NOMO-1 treated with DMSO at 0.1 percent for 48 hours (cell line): Measurements from ENCODE around the gene GALNS.
A peak's percentile ranks its signal among the peaks of the same experiment; 100 is the strongest.

ENCODE experiments used
- DNase-seq: peaks from one replicate; lab custom pipeline; 2025; ENCODE audit not compliant: unreplicated experiment; lab: John Stamatoyannopoulos, UW

GALNS gene

DNA sequence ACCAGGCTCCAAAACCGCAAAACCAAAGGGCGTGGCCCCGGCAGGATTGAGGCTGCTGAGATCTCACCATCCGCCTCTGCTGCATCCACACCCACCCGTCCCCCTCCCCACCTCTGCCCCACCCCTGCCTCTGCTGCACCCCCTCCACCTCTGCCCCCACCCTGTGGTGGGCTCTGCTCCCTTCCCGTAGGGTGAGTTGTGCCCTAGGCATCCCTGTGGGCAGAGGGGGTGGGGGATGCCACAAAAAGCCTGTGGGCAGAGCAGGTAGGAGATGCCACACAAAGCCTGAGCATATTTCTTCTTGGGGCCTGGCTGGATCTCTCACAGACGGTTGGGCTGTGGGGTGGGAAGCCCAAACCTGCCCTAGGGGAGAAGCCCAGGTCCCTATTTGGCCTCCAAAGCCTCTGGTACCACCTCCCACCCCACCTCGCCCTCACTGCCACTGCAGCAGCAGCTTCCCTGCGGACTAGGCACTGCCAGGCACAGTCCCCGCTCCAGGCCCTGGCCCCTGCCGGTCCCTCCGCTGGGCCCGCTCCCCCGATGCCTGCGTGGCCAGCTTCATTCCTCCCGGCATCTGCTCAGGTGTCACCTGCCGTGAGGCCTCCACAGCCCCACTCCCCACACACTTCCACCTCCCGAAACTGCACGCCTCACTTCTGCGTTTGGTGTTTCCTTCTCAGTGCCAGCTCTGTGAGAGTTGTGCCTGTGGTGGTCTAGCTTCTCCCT is 21.0 kb upstream of the GALNS start:
- no peak for DNase-seq

GRCh38 chr16:88876942-88877526 is 20.3 kb upstream of the GALNS start:
- DNase-seq: no peak

DNA sequence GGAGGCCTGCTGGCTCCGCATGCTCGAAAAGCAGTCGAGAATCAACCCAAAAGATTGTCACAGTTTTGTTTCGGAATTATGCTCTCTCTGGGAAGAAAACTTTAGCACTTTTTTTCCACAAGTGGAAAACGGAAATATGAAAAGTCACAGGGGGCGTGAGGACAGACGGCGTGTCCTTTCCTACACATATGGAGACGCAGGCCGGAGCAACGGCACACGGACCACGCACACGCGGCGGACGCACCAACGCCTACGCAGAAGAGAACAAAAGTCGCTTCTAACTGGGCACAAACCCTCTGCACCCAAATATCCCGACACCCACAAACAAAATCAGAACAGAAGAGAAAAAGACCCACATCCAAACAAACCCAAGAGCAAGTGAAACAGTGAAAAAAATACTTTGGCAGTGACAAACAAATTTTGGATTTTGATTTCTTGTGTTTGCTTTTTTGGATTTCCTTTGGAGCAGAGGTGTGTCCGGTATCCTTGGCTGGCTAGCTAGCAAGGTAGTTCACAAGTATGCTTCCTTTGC is 19.0 kb upstream of the GALNS start:
- DNase-seq: no peak

- DNase-seq: no peak
Observed at GRCh38 chr16:88874938-88875599, 18.3 kb upstream of the GALNS start.

- no peak for DNase-seq
Observed at GRCh38 chr16:88872650-88873331, 16.0 kb upstream of the GALNS start.

DNA sequence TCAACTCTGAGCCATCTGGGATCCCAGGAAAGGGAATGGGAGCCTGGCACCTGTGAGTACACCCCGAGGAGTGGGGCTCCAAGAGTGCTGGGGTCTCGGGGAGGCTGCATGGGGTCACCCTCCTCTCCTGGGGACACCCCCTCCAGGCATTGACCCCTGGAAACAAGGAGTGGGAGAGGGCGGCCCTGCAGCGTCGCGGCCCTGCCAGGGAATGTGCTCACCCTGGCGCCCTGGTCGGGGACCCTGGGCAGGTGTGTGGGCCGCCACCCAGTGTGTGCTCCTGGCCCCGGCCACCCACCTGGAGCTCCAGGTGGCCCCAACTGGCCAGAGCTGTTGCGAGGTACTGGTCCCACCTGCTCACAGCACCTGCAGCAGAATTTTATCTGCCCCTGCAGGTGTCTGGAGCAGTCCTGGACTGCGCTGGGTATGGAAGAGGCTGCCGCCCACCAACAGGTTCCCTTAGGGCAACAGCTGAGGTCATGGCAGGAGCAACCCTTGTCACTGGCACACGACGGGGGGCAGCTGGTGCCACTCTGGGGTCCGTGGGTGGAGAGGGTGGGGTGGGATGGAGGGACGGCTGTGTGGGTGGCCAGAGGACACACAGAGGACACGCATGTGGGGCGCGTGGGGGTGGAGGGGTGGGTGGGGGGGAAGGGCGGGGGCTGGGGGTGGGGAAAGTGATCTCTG is 15.1 kb upstream of the GALNS start:
- no peak for DNase-seq

- no peak for DNase-seq
Observed at GRCh38 chr16:88871349-88871702, 14.6 kb upstream of the GALNS start.

DNA sequence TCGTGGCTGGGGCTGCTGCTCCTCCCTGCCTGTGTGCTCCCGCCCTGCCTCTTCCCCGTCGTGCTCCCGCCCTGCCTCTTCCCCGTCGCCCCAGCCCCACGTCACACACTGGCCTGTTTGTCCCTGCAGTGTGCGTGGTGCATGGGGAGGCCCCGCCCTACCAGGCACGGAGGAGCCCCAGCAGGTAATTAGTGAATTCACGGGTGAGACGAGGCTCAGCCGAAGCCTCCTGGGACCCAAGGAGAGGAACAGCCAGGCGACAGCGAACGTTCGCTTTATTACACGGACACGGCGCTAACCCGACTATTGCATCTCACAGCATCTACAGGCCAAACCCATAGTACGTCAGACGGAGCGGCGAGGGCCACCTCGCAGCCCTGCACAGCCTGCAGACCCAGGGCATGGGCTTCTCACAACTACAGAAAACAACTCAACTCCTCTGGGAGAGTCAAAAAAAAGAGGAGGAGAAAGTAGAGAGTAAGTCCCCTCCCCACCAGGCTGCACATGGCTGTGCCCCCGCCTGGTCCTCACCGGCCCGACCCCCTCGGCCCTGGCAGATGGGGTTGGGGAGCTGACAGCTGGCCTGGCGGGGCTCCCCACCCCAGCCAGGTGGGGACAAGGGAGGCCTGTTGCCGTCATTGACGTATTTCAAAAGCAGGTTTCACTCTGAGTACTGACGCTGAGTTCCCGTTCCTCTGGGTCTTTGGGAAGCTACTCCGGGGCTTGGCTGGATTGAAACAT is 14.0 kb upstream of the GALNS start:
- DNase-seq: peak; percentile 15

- DNase-seq: no peak
Observed at GRCh38 chr16:88869673-88869980, 12.9 kb upstream of the GALNS start.

DNA sequence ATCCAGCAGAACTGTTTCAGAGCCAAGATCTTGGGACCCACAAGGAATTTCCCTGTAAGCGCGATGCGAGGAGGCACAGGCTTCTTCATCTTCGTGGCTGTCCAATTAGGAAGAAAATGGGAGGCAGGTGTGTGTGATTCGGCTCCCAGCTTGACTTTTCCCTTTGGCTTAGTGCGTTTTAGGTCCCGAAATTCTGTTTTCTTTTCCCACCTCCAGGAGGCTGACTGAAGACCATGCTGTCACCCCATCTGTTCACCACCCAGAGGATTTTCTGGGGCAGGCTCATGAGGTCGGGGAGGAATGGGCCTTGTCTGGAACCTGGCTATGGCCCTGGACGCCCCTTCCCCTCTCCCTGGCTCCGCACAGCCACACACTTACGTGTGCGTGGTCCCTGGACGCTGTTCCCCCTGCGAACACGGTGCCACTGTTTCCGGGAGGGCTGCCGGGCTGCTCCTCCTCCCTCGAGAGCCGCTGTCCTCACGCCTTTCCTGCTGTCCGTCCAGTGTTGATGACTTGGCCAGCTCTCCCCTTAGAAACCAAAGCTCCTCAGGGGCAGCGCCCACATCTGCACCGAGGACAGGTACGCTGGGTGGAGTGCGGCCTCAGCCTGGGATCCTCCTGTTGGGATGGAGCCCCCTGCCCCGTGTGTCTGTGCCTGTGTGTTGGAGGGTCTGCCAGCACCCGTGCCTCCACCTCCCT is 12.4 kb upstream of the GALNS start:
- no peak for DNase-seq

DNA sequence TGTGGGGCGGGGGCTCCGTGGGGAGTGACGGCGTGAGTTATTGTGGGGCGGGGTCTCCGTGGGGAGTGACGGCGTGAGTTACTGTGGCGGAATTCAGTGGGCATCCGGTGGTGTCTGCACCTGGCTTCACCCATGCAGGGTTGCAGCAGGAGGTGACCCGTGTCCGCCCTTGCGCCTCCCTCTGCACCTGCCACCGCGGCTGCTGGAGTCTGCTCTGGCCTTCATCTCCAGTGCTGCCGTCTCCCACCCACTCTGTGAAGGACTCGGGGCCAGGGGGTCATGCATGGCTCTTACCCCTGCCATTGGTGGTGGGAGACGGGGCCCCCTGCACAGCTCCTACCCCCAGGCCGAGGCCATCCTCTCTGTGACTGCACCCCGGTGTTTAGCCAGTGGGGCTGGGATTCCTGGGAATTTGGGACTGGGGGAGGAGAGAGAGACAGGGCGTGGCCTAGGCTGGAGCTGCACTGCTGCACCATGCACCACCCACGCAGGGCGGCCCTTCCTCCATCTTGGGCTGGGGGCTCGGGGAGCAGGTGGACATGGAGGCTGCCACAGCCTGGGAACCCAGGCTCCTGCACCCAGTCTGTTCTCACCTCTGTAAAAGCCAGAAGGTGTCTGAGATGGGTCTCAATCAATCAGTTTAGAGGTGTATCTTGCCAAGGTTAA is 11.0 kb upstream of the GALNS start:
- DNase-seq: no peak

DNA sequence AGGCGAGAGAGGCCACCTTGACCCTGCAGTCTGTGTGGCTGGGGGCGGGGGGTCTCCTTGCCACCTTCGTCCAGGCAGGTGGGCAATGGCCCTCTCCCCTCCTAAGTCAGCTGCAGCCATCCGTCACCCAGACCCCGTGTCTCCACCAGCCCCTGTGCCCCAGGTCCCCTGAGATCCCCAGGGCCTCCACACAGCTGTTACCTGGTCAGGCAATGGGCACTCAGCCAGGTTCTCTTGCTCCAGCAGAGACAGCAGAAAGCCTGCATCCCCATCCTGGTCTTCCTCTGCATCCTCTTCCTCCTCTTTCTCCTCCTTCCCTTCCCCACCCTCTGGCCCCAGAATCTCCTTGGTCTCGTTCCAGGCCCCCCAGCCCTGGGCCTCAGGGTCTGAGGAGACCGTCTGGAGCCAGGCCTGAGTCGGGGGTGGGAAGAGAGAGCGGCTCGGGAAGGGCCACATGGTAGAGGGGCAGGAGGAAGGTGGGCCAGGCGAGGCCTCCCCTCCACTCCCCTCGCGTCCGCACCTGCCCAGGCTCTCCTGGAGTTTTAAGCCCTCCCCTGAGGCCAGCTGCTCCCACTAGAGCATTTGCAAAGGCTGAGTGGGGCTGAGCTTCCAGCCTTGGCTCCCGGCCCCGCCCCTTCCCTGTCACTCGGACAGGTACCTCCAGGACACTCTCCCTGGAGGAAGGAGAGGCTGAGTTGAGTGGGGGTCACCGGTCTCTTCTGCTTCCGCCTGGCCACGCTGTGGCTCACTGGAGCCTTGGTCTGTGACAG is 9.6 kb upstream of the GALNS start, which contains the start of gene PABPN1L:
Gene PABPN1L (minus strand): TSS at position 510 of the 770 bp plus-strand sequence. CDS start 54 bp downstream, at position 456.
- no peak for DNase-seq

GRCh38 chr16:88865742-88866141 is 9.0 kb upstream of the GALNS start:
- no peak for DNase-seq

- DNase-seq: no peak
Observed at GRCh38 chr16:88865310-88865709, 8.6 kb upstream of the GALNS start.

- DNase-seq: no peak
Observed at GRCh38 chr16:88864521-88864920, 7.8 kb upstream of the GALNS start.

GRCh38 chr16:88864099-88864498 is 7.4 kb upstream of the GALNS start:
- DNase-seq: no peak

DNA sequence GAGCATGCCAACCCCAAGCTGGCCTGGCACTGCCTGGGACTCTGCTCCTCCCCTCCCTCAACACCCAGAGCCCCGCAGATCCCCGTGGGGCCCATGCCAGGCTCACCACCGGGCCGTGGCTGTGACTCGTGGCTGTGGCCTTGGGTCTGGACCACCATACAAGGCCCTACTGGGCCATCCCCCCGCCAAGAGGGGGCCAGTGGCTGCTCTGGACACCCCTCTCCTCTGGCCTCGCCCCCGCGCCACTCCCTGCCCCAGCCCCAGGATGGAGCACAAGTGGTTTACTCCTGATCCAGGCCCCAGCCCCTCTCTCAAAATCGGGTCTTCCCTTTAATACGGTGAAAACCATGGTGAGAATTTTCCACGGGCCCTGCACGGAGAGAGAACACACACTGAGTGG is 6.7 kb upstream of the GALNS start:
- no peak for DNase-seq

GRCh38 chr16:88862968-88863367 is 6.2 kb upstream of the GALNS start:
- DNase-seq: no peak

DNA sequence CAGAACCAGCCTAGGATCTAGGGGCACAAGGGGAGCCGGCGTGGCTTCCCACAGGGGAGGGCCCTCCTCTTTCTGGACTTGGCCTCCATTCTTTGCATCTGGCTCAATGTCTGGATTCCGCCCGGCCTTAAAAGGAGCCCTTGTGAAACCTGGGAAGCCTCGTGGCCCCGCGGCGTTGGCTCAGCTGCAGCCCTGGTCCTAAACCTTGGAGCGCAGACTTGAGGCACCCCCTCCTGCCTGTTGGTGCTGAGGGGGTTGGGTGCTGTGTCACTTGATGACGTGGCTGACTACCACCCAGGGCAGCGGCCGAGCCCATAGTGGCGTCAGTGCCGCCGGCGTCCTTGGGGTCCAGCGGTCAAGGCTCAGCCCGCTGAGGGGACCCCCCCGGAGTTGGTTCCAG is 4.6 kb upstream of the GALNS start:
- no peak for DNase-seq
